Ecto neural progenitor cell (in vitro differentiated cells): ENCODE results near the gene ELOVL5.
A peak's percentile ranks its signal among the peaks of the same experiment; 100 is the strongest.
"Not testable (repeated sequence)": the region's sequence is repeated elsewhere in the genome, so short reads cannot be mapped to it uniquely, and the experiment has no call there.

Experiments
- DNase-seq: peaks from one replicate; pipeline ENCODE4 v3.0.0-alpha.2; 2018; ENCODE audit warnings: low spot score

The ELOVL5 gene

GRCh38 chr6:53359095-53359842, 10.5 kb upstream of the ELOVL5 start:
- DNase-seq, result peak; percentile 97

DNA sequence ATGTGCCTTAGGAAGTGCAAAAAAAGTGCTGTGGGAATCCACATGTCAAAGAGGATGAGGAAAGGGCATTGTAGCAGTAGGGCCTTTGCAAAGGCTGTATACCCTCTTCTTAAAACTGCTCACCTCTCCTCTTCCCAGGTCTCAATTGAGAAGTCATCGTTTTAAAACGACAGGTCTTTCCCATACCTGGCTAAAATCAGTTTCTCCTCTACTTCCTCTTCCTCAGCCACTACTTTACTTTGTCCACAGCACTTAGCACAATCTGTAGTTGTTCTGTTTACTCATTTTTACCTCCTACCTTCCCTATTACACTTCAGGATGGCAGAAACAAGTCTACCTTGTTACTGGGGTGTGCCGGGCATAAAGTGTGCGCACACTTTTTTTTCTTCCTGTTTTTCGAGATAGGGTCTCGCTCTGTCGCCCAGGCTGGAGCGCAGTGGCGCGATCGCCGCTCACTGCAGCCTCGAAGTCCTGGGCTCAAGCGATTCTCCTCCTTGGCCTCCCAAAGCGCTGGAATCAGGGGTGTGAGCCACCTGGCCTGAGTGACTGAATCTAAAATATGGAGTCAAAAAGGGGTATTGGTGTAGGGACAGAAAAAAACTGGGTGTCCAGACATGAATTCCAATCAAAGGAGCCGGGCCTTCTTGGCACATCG, 9.8 kb upstream of the ELOVL5 start:
- no peak for DNase-seq

GRCh38 chr6:53357576-53358360, 9.0 kb upstream of the ELOVL5 start:
- DNase-seq, result no peak

DNA sequence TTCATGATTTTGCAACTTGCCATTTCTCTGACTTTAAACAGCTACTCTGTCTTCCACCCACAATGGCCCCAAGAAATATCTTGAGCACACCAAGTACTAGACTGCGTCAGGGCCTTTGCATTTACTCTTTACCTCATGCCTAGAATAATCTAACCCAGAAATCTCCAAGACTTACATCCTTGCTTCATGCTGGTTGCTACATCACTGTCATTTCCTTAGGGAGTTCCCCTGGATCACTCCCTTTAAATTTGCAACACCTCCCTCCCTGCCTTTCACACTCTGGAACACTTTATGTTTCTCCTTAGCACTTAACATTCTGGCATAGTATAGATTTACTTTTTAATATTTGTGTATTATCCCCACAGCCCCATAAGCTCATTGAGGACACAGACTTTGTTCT, 4.9 kb upstream of the ELOVL5 start:
- no peak for DNase-seq

GRCh38 chr6:53352360-53352759, 3.6 kb upstream of the ELOVL5 start:
- DNase-seq, result no peak

GRCh38 chr6:53349209-53349693, 501 bp upstream of the ELOVL5 start:
- no peak for DNase-seq

GRCh38 chr6:53347921-53348370, 804 bp downstream of the ELOVL5 start:
- DNase-seq, result peak; percentile 85

GRCh38 chr6:53347250-53347920, 1.4 kb downstream of the ELOVL5 start:
- no peak for DNase-seq

- not testable (repeated sequence) for DNase-seq
Observed at GRCh38 chr6:53346049-53346448, 2.7 kb downstream of the ELOVL5 start.

- no peak for DNase-seq
Observed at GRCh38 chr6:53344969-53345368, 3.8 kb downstream of the ELOVL5 start.

DNA sequence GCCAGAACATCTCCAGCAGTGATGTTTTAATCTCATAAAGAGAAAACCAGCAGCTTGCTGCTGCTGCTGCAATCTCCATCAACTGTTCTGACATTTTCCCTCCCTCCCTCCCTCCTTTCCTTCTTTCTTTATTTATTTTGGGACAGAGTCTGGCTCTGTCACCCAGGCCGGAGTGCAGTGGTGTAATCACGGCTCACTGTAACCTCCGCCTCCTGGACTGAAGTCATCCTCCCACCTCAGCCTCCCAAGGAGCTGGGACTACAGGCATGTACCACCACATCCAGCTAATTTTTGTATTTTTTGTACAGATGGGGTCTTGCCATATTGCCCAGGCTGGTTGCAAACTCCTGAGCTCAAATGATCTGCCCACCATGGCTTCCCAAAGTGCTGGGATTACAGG, 5.7 kb downstream of the ELOVL5 start:
- no peak for DNase-seq

GRCh38 chr6:53342217-53342616, 6.5 kb downstream of the ELOVL5 start:
- DNase-seq, result no peak

GRCh38 chr6:53340536-53340935, 8.2 kb downstream of the ELOVL5 start:
- DNase-seq, result no peak

DNA sequence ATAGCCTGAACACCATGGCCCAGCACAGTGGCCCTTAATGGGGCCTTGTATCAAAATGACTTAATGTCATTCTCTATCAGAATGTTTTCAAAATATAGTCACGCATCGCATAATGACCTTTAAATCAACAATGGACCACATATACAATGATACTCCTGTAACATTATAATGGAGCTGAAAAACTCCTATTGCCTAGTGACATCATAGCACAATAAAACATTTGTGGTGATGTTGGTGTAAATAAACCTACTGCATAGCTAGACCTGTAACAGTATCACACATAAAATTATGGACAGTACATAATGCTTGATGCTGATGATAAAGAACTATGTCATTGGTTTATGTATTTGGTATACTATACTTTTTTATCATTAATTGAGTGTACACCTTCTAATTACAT, 9.3 kb downstream of the ELOVL5 start:
- DNase-seq, result no peak

DNA sequence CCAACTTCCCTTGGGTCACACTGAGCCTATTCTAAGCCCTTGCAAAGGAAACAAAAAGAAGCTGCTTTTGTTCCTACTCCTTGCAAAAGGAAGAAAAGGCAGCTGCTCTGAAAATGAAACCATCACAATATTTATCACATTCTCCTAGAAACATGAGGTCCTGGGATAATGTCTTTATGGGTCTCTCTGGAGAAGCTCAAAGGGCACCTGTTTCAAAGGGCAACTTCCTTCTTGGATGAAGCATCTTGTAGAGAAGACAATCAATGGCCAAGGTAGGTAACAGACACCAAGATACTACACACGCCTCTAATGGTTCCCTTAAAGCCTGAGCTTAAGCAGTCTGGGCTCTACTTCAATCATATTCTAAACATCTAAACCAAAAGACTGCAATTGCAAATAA, 10.4 kb downstream of the ELOVL5 start:
- DNase-seq, result no peak

DNA sequence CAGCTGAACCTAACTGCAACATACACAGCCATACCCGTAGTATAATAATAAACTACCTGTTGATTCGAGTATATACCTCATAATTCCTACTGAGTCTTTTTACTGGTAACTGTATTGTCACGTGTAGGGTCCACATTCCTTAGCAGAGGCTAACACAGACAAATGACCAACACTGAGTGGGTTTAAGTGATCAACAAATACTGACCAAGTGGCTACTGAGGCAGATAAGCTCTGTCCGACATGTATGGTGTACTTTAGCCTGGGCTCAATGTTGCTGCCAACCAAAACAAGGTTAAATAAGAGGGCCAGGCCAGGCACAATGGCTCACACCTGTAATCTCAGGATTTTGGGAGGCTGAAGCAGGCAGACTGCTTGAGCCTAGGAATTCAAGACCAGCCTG, 12.7 kb downstream of the ELOVL5 start:
- DNase-seq, result no peak

GRCh38 chr6:53335224-53335994, 13.3 kb downstream of the ELOVL5 start:
- no peak for DNase-seq

- no peak for DNase-seq
Observed at GRCh38 chr6:53333439-53334408, 15.0 kb downstream of the ELOVL5 start.

- DNase-seq, result no peak
Observed at GRCh38 chr6:53331678-53332077, 17.1 kb downstream of the ELOVL5 start.

- DNase-seq, result no peak
Observed at GRCh38 chr6:53330137-53330536, 18.6 kb downstream of the ELOVL5 start.
